ENCODE measurements around the gene SOX6.

DNA sequence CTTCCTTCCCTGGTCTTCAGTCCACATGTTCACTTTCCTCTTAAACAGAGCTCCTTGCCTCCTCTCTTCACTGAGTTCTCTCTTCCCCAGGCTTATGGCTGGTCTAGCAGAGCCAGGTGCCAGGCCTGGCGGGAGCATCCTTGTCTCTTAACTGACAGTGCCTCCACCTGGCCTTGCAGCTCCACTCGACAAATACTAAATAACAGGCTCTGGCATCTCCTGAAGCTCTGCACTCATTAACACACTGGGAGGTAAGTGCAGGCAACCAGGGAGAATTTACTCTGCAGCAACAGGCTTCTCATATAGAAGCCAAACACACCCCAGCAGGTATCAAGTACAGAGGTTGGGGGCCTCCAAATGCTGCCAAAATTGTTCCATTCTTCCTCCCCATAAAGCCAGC, 438.1 kb downstream of the SOX6 start:
- TF ChIP-seq, protein P1, sequence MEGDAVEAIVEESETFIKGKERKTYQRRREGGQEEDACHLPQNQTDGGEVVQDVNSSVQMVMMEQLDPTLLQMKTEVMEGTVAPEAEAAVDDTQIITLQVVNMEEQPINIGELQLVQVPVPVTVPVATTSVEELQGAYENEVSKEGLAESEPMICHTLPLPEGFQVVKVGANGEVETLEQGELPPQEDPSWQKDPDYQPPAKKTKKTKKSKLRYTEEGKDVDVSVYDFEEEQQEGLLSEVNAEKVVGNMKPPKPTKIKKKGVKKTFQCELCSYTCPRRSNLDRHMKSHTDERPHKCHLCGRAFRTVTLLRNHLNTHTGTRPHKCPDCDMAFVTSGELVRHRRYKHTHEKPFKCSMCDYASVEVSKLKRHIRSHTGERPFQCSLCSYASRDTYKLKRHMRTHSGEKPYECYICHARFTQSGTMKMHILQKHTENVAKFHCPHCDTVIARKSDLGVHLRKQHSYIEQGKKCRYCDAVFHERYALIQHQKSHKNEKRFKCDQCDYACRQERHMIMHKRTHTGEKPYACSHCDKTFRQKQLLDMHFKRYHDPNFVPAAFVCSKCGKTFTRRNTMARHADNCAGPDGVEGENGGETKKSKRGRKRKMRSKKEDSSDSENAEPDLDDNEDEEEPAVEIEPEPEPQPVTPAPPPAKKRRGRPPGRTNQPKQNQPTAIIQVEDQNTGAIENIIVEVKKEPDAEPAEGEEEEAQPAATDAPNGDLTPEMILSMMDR (IDR thresholded peaks at IDR 0.05) = no peak
- no peak for TF ChIP-seq POLR2A (IDR thresholded peaks at IDR 0.05)

Measured in uterus (tissue), 2 donors.